ENCODE results near the gene ACP3.
"Not testable (repeated sequence)": the region's sequence is repeated elsewhere in the genome, so short reads cannot be mapped to it uniquely, and the experiment has no call there.

Gene ACP3

GRCh38 chr3:132368515-132368914, 51.3 kb downstream of the ACP3 start:
- DNase-seq, result no peak

- no peak for DNase-seq
Observed at GRCh38 chr3:132368962-132369361, 51.8 kb downstream of the ACP3 start.

GRCh38 chr3:132376945-132377354, 59.7 kb downstream of the ACP3 start:
- DNase-seq, result not testable (repeated sequence)

- no peak for DNase-seq
Observed at GRCh38 chr3:132378048-132378762, 61.0 kb downstream of the ACP3 start.

- DNase-seq, result no peak
Observed at GRCh38 chr3:132378846-132379245, 61.6 kb downstream of the ACP3 start.

GRCh38 chr3:132380920-132381319, 63.7 kb downstream of the ACP3 start:
- no peak for DNase-seq

- no peak for DNase-seq
Observed at GRCh38 chr3:132381348-132381944, 64.2 kb downstream of the ACP3 start.

- DNase-seq, result no peak
Observed at GRCh38 chr3:132382267-132382666, 65.1 kb downstream of the ACP3 start.

- DNase-seq, result no peak
Observed at GRCh38 chr3:132382688-132383194, 65.5 kb downstream of the ACP3 start.

- DNase-seq, result no peak
Observed at GRCh38 chr3:132386259-132386658, 69.1 kb downstream of the ACP3 start.

- not testable (repeated sequence) for DNase-seq
Observed at GRCh38 chr3:132392675-132393074, 75.5 kb downstream of the ACP3 start.

GRCh38 chr3:132394320-132394719, 77.1 kb downstream of the ACP3 start:
- DNase-seq, result no peak

- DNase-seq, result no peak
Observed at GRCh38 chr3:132395126-132395525, 77.9 kb downstream of the ACP3 start.

GRCh38 chr3:132396255-132396654, 79.0 kb downstream of the ACP3 start:
- no peak for DNase-seq

- DNase-seq, result not testable (repeated sequence)
Observed at GRCh38 chr3:132396776-132397175, 79.6 kb downstream of the ACP3 start.

GRCh38 chr3:132399054-132399929, 82.1 kb downstream of the ACP3 start:
- peak; percentile 77 for DNase-seq

- no peak for DNase-seq
Observed at GRCh38 chr3:132401255-132401654, 84.0 kb downstream of the ACP3 start.

- peak; percentile 11 for DNase-seq
Observed at GRCh38 chr3:132404276-132404675, 87.1 kb downstream of the ACP3 start.

- DNase-seq, result no peak
Observed at GRCh38 chr3:132405188-132405587, 88.0 kb downstream of the ACP3 start.

GRCh38 chr3:132405609-132406299, 88.5 kb downstream of the ACP3 start:
- no peak for DNase-seq

- no peak for DNase-seq
Observed at GRCh38 chr3:132406587-132406986, 89.4 kb downstream of the ACP3 start.

GRCh38 chr3:132407025-132407424, 89.8 kb downstream of the ACP3 start:
- no peak for DNase-seq

Measured in hematopoietic multipotent progenitor cell treated with erythropoietin and hydrocortisone succinate and interleukin-3 and kit ligand, for 6 days (in vitro differentiated cells).